HG02798 (cell line): Measurements from ENCODE around the gene KCNIP1.

Source experiments
- ATAC-seq: cut with Tn5 transposase; IDR thresholded peaks from one replicate; pipeline ENCODE4 v1.9.1; 2021; ENCODE audit warnings: mild to moderate bottlenecking; ENCODE audit not compliant: unreplicated experiment, poor library complexity

Gene KCNIP1

DNA sequence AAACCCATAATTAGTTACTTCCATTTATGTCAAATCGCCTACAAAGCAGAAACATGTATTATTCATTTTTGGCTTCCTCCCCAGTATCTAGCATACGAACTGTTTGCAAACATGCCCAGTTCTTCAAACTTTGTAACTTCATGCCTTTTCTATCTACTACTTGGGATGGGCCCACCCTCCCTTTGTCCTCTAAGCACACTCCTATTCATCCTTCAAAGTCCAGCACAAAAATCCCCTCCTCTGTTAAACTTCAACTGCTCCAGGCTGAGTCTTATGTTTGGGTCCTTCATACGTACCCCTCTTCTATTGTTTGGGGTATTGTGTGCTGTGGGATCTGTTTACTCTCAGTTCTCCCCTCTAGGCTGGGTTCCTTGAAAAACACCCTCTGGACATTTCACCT is 55.5 kb downstream of the KCNIP1 start:
- no peak for ATAC-seq

DNA sequence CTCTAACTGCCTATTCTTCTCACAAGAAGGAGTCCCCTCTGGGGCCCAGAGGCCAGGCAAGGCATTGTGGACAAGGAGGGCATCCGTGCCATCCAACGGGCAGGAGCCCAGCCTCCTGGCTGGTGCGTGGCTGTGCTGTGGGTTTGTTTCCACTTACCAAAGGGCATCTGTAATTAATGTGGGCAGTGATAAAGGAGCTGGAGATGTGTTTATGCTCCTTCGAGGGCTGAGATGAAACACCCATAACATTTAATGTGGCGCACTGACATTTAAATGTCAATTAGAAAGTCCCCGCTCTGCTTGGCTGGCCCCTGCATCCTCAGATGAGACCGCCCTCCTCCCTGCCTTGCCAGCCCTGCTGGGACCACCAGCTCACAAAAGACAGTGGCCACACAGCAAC is 57.1 kb downstream of the KCNIP1 start:
- ATAC-seq: no peak

DNA sequence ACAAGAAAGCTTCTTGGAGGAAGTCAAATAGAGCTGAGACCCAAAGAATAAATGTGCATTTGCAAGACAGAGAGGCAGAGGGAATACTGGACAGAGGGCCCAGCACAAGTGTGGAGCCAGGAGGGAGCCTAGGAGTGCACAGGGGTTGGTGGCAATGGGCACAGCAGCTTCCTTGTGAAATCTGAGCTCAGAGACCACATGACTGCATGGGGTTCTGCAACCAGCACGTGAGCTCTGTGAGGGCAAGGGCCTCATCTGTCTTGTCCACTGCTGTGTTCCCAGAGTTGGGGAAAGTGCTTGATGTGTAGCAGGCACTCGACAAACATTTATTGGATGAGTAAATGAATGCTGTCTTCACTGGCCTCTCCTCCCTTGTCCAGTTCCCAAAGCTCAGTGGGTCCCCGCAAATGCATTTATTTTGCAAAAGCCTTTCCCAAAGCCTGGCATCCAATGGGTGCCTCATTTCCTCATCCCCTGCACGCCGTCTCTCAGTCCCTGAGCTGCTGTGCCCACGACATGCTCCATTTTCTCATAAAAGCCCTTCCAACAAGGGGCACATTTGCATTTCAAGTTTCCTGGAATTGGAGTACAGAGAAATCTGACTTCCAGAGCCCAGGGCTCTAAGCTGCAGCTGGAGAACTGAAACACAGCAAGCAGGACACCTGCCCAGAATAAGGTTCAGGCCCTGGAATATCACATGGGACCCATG is 58.5 kb downstream of the KCNIP1 start:
- ATAC-seq: no peak

DNA sequence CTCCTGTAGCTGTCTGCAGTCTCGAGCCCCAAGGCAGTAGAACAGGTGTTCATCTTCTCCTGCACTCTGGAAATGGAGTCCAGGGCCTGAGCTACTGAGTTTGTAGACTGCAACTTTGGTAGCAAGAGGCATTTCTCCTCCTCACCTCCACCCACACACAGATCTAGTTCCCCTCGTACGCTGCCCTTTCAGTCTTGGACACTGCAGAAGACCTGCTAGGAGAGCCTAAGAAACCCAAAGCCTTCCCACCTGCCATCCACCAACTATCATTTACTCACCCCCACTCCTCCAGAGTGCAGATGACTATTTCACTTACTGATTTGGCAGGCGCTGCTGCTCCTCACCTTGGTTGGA is 59.0 kb downstream of the KCNIP1 start:
- no peak for ATAC-seq

DNA sequence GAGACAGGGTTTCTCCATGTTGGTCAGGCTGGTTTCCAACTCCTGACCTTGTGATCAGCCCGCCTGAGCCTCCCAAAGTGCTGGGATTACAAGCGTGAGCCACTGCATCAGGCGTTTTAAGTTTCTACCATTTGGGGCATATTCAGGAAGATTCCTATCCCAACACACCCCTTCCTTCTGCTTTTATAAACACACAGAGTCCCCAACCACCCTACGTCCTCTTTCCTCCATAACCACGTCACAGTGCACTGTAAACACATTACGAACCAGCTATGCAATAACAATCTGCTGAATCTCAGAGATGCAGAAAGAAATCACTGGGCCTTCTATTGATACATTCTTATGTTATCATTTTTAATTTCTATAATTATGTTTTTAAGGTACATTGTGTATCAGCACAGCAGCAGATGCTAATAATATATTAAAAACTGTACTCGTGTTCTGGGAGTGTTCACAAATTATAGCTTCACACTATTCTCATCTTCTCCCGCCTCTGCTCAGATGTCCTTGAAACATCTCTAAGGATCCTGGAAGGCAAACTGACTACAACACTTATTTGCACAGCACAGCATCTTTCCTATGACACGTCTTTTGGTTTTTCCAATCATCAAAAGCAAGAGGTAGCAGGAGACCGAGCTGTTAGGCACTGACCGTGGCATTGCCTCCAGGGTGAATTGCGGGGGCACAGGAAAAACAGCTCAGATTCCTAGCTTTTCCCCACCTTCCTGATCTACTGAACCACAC is 60.2 kb downstream of the KCNIP1 start:
- ATAC-seq: no peak

DNA sequence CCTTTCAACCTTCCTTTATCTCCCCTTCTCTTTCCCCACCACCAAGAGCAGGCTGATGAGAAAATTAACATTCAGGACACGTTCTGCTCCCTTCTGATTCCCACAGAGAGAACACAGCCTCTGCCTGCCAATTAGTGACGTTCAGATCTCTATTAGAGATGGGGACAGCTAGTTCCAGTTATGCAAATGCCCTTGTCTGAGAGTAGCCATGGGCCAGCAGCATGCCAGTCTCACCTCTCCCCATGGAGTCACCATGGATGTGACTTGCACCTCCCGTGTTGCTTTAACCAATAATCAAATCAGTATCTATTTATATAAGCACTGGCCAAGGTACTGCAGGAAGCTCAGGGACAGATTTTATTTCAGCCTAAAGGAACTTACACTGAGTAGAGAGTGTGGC is 61.3 kb downstream of the KCNIP1 start:
- ATAC-seq: no peak

DNA sequence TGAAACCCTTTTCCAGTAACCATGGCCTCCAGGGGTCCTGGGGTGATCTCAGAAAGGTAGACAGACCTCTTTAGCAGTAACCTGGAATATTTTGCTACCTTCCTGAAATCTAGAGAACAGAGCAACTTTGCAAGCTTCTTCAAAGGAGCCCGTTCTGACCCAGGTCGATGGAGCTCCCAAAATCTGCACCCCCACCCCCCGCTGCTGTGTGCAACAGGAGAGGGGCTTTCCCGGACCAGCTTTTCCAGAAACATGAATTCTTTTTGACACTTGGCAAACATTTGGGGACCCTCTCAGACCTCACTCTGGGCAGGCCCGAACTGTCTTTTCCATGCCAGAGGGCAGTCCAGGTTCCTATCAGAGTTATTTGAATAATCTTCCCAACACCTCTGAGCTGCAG is 65.3 kb downstream of the KCNIP1 start:
- no peak for ATAC-seq

DNA sequence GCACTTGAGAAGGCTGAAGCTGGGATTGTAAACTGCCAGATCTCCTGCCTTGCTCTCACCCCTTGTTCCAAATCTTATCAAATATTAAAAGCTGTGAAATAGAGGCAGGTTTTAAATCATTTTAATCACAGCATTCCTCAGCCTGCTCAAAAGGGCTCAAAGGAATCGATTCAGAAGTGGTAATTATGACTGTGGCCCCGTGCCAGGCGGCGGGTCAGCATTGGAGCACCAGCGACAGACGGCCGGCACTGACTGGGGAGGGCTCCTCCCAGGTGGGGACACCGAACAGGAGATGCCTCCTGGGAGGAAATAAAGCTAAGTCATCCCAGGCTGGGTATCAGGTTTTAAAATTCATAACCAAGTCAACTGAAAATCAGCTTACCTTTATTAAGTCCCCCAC is 66.7 kb downstream of the KCNIP1 start:
- ATAC-seq: no peak

DNA sequence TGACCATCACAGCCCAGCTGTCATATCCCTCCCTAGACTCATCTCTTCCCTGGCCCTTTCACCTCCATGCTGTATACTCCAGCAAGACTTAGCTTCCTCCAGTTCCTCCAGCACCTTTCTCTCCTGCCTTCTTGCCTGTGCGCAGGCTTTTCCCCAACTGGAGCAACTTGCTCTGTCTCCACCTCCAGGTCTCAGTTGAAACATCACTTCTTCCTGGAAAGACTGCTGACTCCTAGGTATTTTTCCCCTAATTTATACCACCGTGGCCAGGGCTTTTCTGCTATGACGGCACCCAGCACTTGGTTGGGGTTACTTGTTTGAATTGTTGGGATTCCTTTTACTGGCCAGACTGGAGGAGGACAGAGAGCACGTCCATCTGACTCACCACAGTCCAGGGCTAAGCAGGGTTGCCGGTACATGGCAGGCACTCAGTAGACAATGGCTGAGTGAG is 67.5 kb downstream of the KCNIP1 start:
- no peak for ATAC-seq

DNA sequence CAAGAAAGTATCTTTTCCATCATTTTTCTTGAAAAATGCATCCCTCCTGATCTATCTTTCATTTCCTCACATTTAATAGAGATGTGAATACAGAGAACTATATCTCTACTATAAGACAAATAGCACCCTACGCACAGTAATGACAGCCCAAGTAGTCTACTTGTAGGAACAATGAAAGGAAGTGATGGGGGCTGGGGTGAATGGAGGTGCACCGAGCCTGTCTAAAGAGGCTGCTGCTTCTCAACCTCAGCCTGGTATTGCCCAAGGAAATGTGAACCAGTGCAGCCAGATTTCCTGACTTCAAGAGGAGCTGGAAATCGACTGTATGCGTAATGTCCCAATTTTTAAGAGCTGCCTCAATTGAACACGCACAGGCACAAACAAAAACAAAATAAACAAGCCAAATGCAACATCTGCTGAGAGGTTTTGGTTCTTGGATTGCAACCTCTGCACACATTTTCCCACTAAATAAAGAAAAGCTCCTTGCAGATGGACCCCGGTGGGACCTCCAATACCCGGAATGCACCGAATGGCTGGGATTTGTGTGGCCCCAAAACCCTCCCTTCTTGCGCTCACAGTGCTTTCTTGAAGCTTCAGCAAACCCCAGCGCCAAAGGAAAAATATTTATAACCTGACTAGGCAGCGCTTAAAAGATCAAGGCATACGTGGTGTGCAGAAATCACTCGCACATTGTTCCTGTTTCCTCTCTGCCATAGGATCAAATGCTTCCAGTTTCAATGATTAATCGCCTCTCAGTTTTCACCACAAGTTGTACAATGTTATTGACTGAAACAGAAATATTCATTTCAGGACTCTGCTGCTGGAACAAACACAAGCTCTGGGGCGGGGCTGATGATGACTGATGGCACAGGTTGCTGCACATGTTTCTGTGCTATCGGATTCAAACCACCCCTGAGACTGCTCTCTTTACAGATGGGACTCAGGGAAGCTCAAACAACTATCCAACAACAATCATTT is 68.3 kb downstream of the KCNIP1 start:
- peak; percentile 70 for ATAC-seq

DNA sequence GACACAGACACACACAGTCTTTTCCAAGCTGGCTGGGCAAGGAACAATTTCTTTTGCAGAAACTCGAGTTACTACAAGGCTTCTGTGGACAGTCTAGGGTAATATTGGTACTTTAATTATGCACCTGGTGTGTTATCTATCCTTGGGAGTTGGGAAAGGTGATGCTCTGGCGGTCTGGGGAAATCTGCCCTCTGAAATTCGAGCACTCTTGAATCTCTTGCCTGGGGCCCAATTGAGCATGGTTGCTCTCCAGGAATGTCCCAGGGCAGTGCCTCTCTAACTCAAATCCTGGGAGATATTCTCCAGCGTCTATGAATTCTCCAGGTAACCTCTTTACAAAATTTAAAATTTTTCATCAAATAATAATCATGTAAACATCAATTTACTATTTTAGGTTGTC is 69.3 kb downstream of the KCNIP1 start:
- no peak for ATAC-seq

DNA sequence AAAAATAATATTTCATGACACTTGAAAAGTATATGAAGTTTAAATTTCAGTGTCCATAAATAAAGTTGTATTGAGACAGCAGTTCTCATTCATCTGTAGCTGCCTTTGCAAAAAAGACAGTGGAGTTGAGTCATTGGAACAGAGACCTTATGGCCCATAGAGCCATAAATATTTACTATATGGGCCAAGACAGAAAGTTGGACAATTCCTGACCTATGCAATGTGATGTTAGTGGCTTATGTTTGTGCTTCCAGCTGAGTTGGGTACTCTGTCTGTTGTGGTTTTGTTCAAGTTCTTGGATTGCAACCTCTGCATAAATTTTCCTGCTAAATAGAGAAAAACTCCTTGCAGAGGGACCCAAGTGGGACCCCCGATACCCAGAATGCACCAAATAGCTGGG is 69.8 kb downstream of the KCNIP1 start:
- ATAC-seq: no peak

DNA sequence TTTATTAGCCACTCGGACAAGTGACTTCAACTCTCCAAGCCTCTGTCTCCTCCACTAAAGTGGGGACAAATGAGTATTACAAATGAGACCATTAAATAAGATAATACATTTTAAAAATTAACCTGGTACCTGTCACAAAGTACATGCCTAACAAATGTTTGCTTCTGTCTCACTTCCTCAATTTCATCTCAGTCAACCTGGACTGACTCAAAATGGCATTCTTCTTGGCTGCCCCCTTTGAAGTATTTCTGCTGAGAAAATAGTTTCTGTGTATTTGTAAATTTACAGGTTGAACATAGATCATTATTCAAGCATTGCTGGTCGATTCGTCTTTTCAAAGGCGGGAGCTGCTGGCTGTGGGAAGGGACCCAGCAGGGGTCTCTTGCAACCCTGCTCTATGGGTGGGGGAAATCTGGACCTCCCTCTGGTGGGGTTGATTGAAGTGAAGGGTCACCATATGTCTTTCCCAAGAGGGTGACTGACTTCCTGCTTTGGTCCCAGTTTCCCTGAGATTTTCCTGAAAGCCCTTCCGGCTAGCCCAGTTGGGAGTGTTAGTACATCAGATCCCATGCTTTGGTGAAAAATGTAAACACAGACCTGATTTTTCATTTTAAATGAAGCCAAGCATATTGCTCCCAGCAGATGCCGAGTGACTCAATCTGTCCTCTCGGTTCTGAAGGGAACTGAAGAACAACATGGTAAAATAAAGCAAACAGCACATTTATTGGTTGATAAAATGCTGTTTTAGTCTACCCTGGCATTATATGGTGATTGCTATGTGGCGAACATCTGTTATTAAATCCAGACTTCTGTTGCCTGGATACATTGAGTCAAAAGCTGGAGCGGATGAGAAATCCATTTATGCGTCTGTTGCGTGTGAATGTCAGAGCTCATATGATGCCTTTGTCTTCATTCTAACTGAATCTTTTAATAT is 73.0 kb downstream of the KCNIP1 start:
- no peak for ATAC-seq

DNA sequence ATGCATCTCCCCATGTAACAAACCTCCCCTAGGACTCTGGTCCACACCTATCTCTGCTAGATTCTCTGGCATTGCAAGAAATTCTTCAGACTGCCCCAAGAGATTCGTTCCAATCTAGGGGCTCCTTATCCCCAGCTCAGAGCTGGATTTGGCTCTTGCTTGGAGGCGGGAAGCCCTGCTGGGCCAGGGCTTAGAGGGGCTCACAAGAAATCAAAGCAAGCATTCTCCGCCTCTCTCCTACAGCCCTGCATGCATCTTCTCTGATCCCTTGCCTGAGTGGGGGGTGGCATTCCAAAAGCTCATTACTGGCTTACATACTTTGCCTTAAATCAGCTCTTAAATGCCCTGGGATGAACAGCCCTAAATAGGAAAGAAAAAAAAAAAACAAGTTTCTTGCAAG is 75.8 kb downstream of the KCNIP1 start:
- ATAC-seq: no peak

DNA sequence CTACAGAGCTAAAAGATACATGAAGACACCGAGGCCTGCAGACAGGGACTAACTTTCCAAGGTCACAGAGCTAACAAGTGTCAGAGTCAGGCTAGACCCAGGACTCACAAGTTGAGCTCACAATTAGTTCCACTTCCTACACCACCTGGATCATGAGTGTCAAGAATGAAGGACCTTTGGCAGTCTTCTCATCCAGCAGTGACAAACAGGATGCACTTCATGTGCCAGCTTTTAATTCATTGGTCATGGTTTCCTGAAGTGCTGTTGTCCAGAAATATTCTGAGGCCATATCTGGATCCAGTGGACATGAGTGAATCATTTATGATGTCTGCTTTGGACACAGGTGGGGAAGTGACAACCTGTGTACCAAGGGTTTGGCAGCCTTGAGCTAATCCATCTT is 77.4 kb downstream of the KCNIP1 start:
- ATAC-seq: no peak

DNA sequence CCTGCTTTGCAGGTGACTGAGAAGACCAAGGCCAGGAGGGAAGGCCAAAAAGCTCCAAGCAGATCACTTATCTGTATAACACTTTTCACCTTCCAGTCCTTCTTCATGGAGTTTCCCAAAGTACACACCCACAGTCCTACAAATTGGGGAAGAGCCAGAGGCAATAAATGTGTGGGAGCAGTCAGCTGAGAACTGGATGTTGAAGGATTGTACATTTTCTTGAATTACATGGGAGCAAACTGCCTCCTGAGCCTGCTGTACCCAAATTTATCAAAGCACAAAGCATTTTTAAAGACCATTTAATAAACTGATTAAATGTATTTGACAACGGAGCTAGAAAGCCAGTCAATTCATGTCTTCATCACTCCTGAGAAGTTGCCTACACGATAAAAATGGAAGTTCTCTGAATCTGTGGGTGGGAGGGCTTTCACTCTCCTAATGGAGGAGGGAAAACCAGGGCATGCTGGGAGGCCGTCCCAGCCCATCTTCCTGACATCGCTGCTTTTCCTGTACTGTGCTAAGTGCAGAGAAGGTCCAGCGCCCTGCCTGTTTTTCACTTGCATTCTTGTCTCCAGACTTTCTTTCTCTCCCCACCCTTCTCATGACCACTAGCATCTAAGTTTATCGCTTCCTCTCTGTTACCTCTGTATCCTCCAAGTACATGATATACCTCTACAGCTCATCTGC is 79.0 kb downstream of the KCNIP1 start:
- ATAC-seq: no peak

DNA sequence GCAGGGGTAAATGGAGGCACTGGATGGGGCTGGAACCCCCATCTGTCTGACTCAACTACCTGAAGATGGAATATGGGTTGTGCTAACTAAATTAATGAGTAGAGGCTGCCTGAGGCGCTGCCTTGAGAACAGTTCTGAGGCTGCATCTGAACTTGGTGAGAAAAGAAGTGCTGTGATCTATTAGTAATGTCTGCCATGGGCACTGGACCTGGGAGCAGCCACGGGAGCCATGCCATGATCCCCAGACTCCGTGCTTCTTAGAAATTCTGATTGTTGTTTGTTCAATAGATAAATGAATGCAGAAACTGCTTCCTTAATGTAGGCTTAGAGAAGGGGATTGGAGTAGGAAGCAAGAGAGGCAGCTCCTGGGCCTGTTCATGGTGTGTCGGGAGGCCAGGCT is 80.2 kb downstream of the KCNIP1 start:
- no peak for ATAC-seq

DNA sequence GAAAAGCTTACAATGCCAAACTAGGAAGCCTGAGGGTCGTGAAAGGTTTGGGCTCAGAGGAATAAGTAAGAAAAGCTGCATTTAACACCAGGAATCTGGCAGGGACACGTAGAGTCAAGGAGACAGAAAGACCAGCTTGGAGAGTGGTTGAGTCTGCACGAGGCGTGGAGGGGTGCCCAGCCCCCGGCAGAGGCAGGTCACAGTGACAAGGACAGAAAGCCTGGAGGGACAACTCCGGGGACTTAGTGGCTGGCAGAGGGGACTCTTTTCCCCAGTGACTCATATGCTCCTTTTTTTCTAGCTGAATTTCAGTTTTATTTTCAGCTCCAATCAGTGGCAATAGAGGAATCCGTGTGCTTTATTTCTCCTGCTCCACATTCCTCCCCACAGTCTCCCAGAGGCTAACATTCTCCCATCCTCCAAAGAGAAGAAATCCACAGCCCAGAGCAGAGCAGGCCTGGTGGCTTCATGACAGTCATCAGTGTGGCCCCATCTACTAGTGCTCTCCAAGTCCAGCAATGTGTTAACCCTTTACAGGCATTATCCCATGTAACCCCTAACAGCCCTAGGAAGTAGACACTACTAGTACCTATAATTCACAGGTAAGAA is 80.7 kb downstream of the KCNIP1 start:
- ATAC-seq: no peak
